HG03064 (cell line): ENCODE measurements around the gene RAI1.

Experiments used
- ATAC-seq: cut with Tn5 transposase; IDR thresholded peaks from one replicate; pipeline ENCODE4 v1.9.1; 2021; ENCODE audit warnings: low read depth; ENCODE audit not compliant: unreplicated experiment

Gene RAI1

DNA sequence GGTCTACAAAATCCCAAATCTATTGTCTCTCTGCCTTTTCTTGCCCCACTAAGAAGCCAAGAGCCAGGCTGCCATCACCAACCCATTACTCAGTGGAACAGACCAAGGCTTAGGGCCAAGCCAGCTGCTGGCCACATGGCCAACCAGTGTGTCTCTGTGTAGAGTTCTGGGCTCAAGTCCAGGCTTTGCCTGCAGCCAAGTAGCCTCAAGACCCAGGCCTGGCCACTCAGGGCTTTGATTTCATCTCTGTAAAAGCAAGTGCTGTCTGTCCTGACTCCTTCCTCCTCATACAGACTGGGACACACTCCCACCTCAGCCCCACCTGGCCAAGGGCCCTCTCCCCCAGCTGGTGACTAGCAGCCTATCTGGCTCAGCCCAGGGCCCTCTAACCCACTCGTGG lies 140.9 kb downstream of the RAI1 start:
- no peak for ATAC-seq

DNA sequence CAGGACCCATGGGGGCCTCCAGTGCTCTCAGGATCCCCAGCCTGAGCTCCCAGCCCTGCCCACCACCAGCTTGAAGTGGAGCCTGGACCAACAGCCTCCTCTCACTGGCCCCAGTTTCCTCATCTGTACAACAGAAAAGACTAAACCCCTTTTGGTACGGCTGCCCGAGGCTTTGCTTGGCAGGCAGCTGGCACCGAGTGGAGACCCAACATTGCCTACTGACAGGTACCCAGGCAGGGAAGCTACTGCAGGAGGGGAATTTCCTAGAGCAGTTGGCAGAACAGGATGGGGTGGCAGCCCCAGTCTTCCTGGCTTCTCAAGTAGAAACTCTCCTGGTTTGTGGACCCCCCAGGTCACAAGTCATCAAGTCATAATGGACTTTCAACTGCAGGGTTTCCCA lies 141.4 kb downstream of the RAI1 start:
- no peak for ATAC-seq

DNA sequence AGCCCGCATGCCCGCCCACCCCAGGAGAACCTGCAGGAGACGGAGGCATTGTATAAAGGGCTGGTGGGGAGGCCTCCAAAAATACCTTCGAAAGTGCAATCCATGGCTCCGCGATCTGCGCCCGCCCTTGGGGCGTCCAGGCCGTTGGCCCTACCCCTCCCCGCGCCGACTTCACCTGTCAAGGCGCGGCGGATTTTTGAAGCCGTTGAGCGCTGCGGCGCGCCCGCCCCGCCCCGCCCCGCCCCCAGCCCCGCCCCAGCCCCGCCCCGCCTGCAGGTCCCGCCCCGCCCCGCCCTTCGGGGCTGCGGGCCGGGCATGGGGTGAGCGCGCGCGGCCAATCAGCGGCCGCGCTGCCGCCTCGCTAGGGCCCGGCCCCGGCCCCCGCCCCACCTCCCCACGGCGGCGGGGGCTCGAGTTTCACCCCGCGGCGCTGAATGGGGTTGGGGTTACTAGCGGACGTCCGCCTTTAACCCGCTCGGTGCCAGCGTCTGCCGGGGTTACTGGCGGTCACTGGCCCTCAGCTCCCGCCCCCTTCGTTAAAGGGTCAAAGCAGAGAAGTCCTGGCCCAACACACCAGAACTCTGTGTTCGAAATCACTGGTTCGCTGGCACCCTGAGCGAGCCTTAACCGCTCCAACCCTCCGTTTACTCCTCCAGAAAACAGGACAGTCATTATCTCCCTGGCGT lies 142.3 kb downstream of the RAI1 start:
- no peak for ATAC-seq

DNA sequence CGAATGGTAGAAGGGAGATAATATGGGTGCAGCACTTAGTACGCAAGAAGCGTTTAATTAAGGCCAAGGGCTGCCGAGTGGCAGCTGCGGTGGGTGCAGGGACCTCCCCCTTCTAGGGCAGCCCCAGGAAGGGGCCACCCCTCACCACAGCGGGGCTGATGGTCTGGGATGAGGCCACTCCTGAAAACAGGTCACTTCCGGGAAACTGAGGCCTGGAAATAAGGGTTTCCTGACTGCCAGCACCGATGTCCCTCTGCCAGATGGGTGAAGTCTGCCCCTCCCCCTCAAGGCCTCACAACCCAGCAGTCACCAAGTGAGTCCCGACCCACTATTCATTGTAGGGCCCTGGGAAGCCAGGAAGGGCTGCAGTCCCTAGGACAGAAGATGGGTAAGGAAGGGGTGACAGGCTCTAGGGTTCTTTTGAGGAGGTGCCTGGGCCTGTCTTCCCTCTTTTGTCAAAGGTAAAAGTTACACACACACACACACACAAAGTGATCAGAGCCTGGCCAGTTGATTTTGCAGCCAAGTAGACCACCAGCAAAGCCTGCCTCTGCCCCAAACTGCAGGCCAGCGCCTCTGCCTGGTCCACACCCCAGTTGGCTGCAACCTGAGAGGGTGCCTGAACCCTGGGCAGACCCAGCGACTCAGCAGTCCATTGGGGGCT lies 143.0 kb downstream of the RAI1 start:
- ATAC-seq = no peak

DNA sequence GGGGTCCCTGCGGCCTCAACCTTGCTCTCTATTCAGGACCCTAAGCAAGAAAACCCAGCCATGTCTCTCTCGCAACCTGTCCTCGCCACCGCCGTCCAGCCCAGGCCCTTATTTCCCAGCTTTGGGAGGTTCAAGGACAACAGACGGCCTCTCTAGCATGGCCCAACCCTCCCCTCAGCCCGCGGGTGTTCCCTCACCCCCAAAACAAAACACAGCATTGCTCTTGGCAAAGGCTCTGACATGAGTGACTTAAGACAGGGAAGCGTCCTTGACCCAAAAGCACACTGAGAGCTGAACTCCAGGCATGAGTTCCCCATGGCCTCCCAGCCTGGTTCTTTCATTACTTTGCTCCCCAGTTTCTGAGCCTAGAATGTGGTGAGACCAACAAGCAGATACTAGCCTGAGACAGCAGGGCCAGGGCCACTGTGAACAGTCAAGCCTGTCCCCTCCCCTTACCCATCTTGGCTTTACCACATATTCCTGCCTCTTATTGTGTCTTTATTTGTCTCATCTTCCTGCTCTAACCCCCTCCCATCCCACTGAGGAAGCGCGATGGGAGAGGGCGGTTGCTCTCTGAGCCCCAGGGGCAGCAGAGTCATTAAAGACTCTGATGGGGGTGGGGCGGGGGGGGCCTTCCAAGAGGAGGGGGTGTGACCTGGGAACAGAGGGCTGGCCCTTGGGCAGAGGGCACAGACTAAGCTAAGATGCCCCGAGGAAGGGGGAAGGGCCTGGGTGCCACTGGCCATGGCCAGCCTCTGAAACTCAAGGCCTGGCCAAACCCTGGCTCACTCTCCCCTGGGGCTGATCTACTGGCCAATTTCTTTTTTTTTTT lies 143.7 kb downstream of the RAI1 start:
- no peak for ATAC-seq

DNA sequence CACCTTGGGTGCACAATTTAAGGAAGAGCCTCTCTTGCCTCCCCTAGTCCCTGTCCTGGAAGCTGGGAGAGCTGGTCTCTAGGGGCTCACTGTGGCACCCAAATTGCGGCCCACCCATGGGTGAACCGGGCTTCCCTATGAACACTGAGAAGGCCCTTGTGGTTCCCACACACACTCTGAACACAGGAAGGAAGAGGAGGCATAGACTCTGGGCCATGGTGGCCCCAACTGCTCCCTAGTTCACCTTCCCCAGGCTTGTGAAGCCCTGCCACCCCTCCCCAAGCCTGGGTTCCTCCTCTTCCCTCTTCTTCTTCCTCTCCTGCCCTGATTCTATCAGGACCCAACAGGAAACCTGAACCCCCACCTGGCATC lies 145.1 kb downstream of the RAI1 start:
- no peak for ATAC-seq

DNA sequence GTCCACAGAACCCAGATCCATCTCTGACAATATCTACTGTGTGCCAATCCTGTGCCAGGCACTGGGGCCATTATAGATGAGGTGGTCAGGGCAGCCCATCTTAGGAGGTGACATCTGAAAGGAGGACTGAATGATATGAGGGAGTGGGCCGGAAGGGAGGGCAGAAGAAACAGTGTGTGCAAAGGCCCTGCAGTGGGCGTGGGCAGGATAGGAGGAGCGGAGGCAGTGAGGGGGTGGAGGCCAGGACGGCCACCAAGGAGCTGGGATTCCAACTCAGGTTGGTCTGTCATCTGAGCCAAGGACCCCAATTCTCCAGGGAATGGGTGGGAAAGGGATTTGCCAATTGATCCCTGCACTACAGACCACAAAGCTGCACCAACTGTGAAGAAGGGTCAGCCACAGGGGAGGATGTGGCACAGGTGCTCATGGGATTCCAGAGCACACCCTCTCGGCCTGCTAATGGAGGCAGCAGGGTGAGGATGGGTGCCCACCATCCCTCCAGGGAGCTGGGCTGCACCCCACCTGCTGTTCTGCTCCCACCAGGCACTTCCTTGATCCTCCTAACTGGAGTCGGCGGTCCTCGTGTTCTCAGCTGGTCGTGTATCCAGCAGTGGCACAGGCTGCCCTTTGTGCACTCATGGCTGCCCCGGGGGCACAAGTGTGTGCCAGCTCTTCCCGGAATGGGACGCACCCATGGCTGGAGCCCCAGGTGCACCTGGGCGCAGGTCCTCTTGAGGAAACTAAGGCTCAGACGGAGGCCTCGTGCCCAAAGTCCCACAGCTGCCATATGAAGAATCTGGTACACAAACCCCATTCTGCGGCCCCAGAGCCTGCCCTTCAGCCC lies 145.9 kb downstream of the RAI1 start:
- no peak for ATAC-seq

DNA sequence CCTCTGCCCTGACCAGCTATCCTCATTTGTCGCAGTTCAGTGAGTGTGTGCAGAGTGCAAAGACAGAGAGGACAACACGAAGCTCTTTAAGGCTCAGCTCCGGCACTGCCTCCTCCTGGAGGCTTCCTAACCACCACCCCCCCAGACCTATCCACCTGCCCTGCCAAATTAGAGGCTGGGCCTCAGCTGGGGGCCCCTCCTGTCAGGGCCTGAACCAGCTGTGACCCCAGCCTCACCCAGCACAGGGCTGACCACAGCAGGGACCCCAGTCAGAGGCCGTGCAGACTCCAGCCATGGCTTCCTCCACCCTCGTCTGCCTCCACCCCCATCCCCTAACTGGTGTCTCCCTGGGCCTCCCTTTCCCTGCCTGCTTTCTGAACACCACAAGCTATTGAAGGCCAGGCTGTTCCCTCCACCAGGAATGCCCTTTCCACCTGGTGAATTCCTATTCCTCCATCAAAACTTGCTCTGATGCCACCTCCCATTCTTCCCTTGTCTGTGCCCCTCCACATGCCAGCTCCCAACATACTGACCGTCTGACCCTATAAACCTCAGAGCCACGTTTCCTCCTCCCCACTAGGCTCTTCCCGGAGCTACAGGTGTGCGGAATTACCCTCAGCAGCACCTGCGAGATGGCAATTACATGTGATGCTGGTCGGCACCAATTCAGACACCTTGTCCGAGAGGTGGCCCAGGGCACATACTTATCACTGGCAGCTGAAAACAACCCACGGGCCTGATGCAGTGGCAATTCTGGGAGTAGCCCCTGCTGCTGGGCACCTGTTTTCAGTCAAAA lies 146.8 kb downstream of the RAI1 start:
- no peak for ATAC-seq

DNA sequence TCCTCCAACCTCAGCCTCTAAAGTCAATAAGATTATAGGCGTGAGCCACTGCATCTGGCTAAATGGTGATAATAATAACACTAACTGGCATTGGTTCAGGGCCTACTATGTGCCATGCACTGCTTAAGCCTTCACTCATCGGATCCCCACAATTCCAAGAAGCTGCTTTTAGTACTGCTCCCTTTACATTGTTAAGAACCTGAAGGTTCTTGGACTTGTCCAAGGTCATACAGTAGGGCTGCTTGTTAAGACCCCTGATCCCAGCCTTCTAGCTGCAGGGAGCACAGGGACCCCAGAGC lies 149.0 kb downstream of the RAI1 start:
- ATAC-seq = no peak

DNA sequence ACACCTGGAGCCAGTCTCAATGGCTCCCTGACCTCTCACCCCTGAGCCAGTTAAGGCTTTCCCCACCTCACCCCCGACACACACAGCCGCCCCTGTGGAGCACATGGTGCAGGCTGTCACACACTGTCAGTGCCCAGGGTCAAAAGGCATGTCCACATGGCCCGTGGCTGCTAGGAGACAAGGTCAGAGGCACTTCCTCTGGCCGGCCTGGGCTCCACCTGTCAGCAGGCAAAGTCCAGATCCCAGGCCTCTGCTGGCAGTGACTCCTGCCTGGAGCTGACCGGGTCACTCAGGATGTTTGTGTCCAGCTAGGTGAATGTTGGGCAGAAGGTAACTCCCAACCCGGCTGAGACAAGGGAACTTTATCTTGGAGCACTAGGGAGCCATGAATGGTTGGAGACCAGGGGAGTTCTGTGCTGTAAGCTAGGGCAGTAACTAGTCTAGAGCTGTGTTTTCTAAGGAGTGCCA lies 149.5 kb downstream of the RAI1 start:
- ATAC-seq = no peak

DNA sequence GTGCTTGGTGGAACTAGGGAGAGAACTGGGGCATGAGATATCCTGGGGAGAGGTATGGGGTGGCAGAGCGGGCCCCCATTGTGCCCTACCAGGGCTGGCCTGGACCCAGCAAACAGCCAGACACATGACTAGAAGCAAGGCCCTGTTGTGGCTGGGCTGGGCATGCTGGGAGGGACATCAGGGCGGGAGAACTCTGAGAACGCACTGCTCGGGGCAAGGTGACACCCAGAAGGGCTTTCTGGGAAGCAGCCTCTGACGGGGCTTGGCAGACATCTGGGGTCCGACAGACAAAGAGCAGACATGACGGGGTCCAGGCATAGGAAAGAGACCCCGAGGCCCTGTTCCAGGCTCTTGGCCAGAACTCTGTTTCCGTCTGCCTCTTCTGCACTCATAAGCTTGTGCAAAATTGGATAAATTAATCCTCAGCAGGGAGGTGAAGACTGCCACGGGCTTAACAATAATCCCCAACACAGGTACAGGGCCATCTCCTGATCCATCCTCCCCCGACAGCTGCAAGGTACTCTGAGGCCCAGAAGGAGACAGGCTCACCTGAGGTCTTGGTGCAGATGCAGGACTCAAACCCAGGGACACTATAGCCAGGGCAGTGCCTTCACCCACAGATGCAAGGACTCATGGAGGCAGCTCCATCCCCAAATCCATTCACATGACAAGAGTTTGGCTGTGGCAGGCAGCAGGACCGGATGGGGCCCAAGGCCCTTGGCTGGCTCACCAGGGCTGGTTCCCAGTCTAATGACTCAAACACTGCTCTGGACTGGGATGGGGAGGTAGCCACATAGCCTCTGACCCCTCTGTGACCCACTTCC lies 150.2 kb downstream of the RAI1 start:
- no peak for ATAC-seq

DNA sequence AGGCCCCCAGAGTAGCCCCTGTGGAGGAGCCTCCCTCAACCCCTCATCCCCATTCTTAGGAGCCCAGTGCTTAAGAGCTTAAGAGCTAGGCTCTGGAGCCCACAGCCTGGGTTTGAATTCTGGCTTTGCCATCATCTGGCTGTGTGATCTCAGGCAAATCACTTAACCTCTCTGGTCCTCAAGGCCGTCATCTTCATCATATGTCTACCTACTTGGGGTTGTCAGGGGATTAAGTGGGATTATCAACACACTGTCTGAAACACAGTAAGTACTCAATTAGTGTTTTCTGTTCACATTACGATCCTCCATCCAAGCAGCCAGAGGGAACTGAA lies 150.7 kb downstream of the RAI1 start:
- no peak for ATAC-seq

DNA sequence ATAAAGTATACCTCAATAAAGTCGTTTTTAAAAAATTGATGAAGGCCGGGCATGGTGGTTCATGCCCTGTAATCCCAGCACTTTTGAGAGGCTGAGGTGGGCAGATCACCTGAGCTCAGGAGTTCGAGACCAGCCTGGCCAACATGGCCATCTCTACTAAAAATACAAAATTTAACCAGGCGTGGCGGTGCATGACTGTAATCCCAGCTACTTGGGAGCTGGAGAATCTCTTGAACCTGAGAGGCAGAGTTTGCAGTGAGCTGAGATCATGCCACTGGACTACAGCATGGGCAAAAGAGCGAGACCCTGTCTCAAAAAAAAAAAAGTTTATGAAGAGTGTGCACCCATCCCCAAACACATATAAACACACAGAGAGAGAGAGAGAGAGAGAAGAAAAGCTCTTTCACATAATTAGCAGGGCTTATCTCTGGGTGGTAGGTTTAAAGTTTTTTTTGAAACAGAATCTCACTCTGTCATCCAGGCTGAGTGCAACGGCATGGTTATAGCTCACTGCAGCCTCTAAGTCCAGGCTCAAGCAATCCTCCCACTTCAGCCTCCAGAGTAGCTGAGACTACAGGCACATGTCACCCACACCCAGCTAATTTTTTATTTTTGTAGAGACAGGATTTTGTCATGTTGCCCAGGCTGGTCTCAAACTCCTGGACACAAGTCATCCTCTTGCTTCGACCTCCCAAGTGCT lies 152.6 kb downstream of the RAI1 start:
- peak; percentile 2 for ATAC-seq

DNA sequence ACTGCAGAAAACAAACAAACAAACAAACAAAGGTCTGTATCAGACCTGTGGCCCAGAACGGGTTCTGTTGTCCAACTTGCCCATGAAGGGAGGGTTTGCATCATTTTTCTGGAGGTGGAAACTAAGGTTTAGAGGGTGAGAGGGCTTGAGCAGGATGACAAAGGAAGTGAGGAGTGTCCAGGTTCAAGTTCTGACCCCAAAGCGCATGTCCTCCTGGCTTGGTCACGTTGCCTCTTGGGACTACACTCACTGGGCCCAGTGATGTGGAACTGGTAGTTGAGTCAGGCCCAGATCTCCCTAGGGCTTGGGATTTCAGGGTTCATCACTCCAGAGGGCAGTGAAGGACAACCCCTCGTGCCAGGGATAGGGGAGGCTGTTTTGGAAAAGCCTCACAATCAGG lies 153.7 kb downstream of the RAI1 start:
- ATAC-seq = no peak

DNA sequence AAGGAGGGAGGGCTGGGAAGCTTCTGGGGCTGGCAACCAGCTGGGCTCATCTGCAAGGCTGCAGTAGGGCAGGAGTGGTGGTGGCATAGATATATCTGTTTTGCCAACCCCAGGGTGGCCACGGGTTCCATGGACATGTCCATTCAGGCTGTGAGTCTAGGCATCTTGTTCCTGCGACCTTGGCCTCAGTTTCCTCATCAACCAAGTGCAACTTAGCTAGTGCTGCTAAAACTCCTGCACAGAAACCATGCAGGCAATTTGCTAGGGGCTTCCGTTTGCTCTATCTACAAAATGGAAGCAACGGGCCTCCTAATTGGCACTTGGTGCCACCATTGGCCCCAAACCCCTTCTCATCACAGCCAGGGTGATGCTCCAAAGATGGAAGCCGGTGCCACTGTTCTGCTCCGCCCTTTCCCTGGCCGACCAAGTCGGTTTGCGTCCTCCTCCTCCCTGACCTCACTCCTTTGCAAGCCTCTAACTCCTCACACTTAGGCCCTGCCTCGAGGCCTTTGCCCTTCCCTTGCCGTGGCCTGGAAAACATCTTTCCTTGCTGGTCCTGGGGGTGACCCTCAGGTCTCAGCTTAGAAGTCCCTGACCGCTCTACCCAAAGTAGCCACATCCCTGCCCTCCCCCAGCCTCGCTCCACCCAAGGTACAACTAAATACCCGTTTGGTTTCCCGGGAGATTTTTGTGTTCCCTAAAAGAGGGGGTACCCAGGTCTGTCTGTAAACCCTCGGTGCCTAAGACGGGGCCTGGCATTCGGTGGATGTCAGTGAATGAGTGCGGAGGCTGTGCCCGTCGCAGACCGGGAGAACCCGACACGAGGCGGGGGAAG lies 154.4 kb downstream of the RAI1 start:
- no peak for ATAC-seq

DNA sequence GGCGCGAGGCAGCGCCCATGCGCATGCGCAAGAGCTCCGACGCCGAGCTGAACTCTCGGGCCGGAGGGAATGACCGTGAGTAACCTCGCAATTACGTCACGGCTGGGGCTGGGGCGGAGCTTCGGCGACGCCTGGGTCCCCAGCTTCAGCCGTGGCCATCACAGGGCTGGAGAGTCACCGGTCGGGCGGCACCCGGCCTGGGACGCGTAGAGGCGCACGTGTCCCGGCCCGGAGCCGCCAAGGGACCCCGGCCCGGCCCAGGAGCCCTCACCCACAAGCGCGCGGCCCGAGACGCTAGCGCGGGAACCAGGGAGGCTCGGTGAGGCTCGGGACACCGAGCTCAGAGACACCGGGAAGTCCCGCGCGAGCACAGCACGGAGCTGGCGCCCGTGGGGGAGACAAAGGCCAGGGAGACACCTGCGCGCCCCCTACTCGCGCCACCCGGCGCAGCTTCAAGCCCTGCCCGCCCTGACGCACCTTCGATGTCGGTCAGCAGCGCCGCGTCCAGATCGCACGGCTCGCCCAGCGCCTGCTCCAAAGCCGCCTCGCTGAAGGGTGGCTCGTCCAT lies 155.1 kb downstream of the RAI1 start:
- ATAC-seq = peak; percentile 49

DNA sequence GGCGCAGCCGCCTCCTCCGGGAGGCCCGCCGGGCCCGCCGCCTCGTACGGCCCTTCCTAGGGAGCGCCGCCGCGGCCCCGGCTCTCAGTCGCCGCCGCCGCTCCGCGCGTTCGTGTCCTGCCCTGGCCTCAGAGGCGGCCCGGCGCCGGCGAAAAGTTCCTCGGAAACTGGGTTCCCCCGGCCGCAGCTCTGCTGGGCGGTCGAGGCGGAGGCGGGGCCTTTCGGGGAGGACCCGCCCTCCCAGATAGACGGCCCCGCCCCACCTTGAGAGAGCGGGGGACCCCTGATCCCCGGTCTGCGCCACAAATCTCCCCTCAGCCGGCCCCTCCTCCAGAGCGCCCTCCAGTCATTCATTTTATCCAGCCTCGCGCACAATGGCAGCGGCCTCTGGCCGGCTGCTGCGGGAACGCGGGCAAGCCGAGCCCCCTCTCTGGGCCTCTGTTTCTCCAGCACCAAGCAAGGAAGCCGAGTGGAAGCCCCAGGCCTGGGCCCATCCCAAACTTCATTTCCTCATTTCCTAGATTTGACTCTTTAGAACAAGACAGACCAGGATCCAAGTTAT lies 155.6 kb downstream of the RAI1 start, which contains the start of gene SREBF1:
SREBF1 (minus strand) TSS at position 169 of the 562 bp plus-strand sequence. CDS start 169 bp downstream, outside the sequence.
- peak; percentile 26 for ATAC-seq
